Measurements from ENCODE around the gene MMAA. TPM values are rescaled to one million over a fixed set of nuclear protein-coding genes. Genes with fewer than 3 reads are reported as not detected.
"Not testable (repeated sequence)": the region's sequence is repeated elsewhere in the genome, so short reads cannot be mapped to it uniquely, and the experiment has no call there.

The MMAA gene
- total RNA-seq, 1 donor from 2014 or later, result 7.6 TPM

DNA sequence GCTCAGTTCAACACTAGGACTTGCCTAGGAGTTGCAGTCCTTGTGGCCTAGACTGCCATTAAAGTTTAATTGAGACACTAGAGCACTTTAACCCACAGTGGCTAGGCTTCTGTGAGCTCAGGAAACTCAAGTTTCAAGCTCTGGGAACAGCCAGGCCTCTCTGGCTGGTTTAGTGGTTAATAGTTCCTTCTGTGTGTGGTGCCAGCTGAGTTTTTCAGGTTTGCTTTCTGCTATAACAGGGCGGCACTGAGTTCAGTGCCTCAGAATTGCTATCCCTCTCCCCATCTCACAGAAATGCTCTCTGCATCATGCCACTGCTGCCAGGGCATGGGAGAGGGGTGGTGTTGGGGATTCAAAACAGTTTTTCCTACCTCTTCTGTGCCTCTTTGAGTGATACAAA is 15.9 kb downstream of the MMAA start:
- no peak for ATAC-seq

DNA sequence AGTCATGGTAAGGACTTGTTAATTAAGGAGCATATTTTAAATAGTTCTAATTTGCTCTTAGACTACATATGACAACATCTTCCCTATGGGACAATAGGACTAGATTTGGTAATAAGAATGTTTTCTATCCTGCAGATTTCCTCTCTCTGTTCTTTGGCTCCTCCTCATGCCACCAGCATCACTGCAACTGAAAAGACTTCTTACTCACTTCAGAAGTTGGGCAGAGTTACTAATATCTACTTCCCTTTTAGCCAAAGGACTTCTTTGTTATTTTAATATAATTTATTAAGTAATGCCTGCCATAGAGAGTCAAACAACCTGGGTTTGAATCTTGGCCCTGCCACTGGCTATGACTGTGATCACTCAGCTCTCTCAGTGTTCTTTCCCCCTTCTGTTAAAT is 16.4 kb downstream of the MMAA start:
- ATAC-seq, result no peak

DNA sequence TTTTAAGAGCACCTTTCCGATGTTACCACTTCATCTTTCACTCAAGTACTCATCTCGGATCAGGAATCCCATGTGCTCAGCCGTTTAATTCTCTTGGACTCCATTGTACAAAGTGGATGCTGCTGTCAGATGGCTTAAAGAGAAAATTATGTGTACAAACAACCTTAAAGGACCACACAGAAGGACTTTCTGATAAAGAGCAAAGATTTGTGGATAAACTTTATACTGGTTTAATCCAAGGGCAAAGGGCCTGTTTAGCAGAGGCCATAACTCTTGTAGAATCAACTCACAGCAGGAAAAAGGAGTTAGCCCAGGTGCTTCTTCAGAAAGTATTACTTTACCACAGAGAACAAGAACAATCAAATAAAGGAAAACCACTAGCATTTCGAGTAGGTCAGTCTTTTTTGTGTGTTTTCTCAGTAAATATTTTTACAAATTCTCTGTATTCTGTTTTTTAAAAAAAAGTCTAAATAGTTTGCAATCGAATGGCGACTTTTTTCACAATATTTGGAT is 20.1 kb downstream of the MMAA start:
- no peak for ATAC-seq

DNA sequence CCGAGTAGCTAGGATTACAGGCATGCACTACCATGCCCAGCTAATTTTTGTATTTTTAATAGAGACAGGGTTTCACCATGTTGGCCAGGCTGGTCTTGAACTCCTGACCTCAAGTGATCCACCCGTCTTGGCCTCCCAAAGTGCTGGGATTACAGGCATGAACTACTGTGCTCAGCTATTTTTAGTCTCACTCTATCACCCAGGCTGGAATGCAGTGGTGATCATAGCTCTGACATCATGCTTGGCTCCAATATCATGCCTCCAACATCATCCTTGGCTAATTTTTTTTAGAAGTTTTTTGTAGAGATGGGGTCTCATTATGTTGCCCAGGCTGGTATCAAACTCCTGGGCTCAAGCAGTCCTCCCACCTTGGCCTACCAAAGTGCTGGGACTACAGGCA is 21.1 kb downstream of the MMAA start:
- ATAC-seq, result not testable (repeated sequence)

DNA sequence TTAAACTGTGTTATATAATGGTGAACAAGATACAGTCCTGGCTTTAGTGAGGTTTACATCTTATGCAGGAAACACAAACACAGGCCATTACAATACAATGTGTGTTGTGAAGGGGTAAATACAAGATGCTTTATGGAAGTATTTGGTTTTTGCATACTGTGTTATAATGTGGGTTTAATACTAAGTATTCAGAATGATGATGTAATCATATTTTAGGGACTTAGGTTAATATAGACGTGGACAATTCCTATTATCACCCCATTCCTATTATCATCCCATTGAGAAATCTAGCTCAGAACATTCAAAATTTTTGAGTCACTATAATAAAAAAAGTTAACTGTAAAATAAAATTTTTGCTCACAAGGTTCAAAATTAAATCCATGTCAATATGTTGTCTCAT is 24.1 kb downstream of the MMAA start:
- no peak for ATAC-seq

DNA sequence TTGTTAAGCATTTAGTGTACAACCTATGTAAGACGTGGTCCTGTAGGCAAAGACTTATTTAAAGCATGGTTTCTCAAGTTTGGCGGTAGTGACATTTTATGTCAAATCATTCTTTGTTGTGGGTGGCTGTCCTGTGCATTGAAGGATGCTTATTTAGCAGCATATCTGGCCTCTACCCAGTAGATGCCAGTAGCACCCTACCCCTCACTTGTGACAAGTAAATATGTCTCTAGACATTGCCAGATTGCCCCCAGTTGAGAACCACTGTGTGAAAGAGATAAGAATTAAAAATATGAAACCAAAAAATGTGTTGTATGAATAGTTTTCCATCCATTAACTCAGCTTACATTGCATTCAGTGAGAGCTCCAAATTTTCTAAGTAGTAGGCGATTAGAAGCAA is 25.5 kb downstream of the MMAA start:
- ATAC-seq, result no peak

DNA sequence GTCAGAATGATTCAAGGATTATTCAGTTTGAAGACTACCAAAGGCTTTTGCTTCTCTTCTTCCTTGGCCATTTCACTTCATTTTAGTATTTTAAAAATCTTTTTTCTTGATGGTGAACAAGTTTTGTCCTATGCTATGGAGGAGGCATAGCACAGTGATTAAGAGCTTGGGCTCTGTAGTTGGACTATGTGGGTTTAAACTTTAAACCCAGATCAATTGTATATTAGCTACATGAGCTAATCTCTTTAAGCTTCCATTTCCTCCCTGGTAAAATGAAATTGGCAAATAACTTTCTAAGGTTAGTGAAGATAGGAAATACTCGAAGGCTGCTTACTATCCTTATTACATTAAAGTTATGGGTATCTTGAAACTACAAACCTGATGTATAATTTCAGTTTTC is 37.0 kb downstream of the MMAA start:
- ATAC-seq, result peak; percentile 74

DNA sequence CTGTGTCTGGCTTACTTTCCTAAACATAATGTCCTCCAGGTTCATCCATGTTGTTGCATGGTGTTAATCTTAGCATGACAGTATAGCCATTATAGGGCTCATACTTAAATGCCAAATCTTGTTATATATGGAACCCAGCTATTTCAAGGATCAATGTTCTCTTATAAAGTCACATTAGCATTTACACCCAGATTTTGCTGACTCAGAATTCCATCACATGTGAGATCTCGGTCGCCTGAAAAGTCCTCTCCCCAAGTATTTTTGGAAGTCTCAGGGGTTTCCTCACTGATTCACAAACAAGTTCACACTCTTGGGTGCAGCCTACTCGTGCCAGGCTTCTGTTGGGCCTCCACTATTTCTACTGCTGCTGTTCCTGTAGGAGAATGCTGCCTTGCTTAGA is 40.9 kb downstream of the MMAA start:
- no peak for ATAC-seq

DNA sequence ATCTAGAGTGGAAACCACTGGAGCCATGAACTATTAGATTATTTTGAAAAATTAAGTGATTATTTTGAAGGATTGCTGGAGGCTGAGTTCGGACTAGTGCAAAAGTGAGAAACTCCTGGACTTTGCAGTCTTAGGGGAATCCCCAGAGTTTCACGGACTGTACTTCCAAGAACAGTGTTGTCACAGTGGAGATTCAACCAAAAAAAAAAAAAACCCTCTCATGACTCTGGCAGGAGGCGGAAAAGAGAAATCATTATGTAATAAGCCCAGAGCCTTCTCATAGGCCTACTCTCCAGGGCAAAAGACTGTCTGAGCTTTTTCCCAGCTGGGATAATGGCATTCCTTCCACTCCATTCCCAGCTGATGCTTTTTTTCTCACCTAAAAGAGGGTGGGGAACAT is 44.0 kb downstream of the MMAA start:
- no peak for ATAC-seq

DNA sequence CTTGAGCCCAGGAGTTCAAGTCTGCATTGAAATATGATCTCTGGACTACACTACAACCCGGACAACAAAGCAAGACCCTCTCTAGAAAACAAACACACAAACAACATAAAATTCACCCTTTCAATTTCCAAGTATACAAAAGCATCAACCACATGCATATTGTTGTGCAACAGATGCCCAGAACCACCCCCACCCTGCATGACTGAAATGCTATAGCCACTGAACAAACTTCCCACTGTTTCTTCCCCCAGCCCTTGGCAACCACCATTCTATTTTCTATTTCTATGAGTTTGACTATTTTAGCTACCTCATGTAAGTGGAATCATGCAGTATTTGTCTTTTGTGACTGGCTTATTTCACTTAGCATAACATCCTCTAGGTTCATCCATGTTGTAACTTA is 46.6 kb downstream of the MMAA start:
- no peak for ATAC-seq

DNA sequence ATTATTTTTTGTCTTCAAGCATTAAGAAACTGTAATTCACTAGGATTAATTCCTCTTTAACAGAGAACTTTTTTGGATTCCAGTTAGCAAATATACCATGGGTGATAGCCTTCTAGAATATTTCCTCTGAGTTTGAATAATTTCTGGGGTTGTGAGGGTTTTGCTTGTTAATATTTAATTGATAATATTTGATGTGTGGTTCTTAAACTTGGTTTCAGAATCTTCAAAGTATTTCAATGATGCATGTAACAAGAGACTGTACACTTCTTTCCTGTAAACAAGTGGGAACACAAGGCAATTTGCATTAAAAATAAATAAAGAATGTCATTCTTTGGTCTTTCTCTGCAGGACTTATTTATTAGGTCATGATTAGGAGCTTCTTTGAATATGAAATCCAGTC is 51.2 kb downstream of the MMAA start:
- ATAC-seq, result no peak

DNA sequence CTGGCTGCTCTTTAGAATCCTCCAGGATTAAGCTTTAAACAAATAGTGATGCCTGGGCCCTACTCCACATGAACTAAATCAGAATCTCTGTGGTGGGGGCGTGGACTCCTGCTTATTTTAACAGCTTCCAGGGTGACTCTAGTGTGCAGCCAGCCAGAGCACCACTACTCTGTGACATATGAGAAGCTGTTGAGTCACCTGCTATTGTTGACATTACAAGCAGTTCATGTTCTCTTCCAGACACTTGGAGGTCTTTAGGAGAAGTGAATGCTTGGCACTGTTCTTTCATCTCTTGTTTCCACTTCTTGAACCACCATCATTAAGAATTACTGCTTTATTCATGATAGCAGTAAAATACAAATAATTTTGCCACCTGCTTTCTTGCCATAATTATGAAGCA is 60.3 kb downstream of the MMAA start:
- peak; percentile 93 for ATAC-seq

DNA sequence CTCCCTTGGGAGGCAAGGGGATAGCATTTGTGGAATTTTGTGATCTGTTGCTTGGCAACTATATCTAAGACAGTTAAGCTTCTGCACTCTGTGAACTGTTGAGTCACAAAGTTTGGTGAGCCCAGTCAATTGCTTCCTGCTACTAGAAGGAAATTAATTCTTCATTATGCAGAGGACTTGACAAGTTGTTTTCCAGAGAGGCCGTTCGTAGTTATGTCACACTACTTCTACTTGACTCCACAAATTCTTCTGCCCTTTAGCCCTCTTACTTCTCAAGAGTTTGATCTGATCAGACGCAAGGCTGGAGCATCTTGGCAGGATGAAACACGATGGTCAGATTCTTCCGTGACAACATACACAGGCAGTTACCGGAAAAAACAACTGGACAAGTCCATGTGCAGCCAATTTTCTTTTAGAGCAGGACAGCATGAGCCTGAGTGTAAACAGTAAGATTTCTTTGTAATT is 60.8 kb downstream of the MMAA start, which contains the start of gene C4orf51:
C4orf51 (plus strand) TSS at position 156 of the 465 bp plus-strand sequence; CDS start at position 214, 58 bp downstream.
- ATAC-seq, result peak; percentile 97

DNA sequence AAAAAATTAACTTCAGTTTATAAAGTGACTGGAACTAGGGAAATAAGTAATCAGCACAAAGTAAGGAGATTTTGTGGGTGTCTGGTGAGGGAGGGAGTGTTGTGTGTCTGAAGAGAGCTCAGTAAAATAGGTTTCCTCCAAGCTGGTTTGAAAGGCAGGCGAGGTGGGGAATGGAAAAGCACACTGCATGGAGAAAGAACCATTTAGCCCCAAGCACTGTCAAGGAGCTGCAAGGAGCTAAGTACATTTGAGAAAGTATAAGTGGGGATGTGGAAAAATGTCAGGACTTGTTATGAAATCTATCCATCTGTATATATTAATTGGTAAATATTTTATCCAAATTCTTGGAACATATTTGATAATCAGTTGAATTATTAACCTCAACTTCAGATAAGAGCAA is 61.7 kb downstream of the MMAA start:
- no peak for ATAC-seq

DNA sequence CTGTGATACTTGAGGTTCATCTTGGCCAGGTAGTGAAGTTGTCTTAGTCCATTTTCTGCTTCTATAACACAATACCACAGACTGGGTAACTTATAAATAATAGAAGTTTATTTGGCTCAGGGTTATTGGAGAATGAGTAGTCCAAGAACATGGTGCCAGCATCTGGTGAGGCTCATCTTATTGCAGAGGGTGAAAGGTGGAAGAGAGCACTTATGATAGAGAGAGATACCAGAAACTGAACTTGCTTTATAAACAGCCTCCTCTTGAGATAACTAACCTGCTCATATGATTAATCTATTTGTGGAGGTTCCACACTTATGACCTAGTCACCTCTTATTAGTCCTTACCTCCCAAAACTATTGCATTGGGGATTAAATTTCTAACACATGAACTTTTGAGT is 62.3 kb downstream of the MMAA start:
- no peak for ATAC-seq

DNA sequence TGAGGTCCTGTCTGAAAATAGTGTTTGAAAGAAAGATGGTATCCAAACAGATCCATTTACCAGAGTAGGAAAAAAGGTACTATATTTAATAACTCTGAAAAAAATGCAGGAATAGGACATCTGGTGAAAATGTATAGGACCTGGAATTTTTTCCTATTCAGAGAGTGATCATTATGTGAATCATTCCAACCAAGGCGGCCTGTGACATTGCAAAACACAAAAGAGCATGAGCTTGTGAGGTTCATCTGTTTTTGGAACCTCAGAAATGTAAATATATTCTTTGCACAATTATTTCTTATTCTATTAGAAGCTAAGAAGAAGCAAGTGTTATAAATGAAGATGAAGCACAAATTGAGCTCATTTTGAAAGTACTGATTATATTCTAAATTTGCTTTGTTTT is 62.8 kb downstream of the MMAA start:
- no peak for ATAC-seq

DNA sequence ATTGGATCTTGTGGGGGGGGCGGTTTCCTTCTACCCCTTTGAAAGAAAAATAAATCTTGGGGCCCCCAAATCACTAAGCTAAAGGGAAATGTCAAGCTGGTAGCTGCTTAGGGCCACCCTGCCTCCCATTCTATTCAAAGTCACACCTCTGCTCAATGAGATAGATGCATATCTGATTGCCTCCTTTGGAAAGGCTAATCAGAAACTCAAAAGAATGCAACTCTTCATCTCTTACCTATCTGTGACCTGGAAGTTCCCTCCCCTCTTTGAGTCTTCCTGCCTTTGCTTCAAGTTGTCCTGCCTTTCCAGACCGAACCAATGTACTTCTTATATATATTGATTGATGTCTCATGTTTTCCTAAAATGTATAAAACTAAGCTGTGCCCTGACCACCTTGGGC is 67.8 kb downstream of the MMAA start:
- no peak for ATAC-seq

DNA sequence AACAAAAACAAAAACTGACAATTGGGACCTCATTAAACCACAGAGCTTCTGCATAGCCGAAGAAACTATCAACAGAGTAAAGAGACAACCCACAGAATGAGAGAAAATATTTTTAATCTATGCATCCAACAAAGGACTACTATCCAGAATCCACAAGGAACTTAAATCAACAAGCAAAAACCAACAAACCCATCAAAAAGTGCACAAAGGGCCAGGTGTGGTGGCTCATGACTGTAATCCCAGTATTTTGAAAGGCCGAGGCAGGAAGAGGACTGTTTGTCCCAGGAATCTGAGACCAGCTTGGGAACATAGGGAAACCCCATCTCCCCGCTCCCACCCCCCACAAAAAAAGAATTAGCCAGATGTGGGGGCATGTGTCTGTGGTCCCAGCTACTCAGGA is 71.4 kb downstream of the MMAA start:
- ATAC-seq, result no peak

DNA sequence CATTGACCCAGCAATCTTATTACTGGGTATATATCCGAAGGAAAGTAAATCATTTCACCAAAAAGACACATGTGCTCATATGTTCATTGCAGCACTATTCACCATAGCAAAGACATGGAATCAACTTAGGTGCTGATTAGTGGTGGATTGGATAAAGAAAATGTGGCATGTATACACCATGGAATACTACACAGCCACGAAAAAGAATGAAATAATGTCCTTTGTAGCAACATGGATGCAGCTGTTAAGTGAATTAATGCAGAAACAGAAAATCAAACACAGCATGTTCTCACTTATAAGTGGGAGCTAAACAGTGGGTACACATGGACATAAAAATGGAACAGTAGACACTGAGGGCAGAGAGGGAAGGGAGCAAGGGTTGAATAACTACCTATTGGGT is 72.2 kb downstream of the MMAA start:
- ATAC-seq, result not testable (repeated sequence)

DNA sequence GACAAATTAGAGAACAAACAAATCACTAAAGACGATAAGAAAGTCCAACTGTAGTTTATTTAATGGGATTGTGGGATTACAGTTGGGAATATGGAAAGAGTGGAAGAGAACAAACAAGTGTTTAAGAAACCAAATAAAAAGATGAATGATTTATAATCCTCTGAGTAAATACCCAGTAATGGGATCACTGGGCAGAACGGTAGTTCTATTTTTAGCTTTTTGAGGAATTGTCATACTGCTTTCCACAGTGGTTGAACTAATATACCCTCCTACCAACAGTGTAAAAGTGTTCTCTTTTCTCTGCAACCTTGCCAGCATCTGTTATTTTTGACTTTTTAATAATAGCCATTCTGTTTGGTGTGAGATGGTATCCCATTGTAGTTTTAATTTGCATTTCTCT is 75.7 kb downstream of the MMAA start:
- ATAC-seq, result no peak

DNA sequence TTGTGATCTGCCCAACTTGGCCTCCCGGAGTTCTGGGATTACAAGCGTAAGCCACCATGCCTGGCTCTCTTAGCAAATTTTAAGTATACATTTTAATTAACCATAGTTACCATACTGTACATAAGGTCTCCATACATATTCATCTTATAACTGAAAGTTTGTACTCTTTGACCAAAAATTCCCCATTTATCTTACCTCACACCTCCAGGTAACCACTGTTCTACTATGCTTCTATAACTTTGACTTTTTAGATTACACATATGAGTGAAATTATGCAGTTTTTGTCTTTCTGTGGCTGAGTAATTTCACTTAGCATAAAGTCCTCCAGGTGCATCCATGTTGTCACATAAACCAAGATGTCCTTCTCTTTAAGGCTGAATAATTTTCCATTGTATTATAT is 78.1 kb downstream of the MMAA start:
- no peak for ATAC-seq

DNA sequence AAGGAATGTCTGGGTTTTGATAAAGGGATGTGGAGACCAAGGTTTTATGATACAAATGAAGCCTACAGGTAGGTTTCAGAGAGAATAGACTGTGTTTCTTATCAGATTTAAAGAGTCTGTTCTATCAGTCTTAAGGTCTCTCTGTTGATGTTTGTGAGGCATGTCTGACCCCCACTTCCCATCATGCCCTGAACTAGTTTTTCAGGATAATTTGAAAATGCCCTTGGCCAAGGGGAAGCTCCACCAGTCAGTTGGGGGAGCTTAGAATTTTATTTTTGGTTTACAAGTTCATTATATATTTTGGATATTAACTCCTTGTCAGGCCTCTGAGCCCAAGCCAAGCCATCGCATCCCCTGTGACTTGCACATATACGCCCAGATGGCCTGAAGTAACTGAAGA is 79.3 kb downstream of the MMAA start:
- ATAC-seq, result no peak

DNA sequence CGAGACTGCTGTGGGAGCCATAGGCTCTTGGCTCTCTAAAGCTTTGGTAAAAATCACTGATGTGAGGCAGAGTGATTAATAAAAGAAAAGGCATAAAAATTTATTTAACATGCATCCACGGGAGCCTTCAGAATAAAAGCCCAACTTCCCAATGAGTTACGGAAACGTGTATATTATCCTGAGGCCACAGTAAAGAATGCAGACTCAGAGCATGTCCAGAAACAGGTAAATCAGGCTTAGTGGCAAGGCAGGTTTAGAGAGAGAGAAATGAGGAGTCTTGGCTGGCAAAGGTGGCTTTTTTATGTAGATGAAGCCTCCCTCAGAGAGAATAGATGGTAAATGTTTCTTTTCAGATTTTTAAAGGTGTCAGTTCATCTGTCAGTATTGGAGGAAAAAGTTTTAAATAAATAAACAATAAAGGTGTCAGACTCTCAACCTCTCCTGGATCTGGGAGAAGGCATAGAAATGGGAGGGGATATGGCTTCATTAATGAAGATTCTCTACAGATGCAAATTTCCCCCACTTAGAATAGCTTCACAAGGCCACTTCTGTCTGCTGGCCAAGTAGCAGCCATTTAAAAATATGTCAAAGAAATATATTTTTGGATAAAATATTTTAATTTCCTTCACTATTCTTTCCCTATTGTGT is 84.8 kb downstream of the MMAA start:
- peak; percentile 96 for ATAC-seq

DNA sequence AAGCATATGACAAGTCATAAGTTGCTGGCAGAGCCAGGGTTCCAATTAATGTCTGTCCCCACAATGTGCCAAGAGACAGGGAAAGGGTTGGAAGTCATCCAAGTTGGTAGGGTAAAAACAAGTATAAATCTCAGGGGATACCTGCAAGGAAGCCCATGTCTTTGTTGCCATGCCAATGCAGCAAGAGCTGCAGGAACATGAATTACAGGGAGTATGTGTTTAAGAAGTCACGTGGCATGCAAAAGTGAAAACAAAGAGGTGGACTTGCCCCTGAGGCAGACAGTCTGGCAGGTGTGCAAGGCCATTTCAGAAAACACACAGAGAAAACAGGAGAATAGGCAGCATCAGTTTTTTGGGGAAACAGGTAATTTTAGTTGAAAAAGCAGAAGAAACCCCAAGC is 90.2 kb downstream of the MMAA start:
- peak; percentile 51 for ATAC-seq
